ENCODE measurements around the gene RBM20.

DNA sequence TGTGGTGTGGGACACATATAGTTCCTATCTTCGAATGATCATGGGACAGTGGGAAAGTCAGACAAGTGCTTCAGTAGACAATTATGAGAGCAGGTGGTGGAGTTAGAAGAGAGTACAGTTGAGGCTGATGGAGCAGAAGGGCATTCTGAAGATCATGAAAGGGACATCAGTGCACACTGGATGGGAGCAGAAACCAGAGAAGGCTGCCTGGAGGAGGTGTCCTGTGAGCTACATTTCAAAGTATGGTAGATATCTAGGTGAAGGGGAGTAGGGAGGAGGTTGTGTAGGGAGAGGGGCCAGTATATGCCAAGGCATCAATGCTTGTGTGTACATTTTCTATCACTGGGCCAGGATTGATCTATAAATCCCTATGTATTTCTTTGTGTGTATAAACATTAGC lies 127.3 kb downstream of the RBM20 start:
- TF ChIP-seq POLR2A (IDR thresholded peaks at IDR 0.05) (no peak), CTCF (IDR thresholded peaks at IDR 0.05 in 4 of 5, conservative IDR thresholded peaks at IDR 0.05 in 1 of 5) (no peak)
